H9 (cell line): ENCODE data around the gene BBIP1. TPM values are rescaled to one million over a fixed set of nuclear protein-coding genes. Genes with fewer than 3 reads are reported as not detected.
"Not testable (repeated sequence)": the region's sequence is repeated elsewhere in the genome, so short reads cannot be mapped to it uniquely, and the experiment has no call there.

Source experiments
- DNase-seq: peaks from one replicate; pipeline ENCODE4 v3.0.0-alpha.2; 2017
- H2AFZ ChIP-seq: one replicate; pipeline ENCODE4 v1.6.1; 2013; ENCODE audit warnings: mild to moderate bottlenecking, low read length, control low read depth, moderate library complexity
- H2AK5ac ChIP-seq: 2 replicates; pipeline ENCODE4 v1.6.1; 2013; ENCODE audit warnings: low read length, control low read depth, mixed read lengths; ENCODE audit not compliant: insufficient read length
- H2BK120ac ChIP-seq: one replicate; pipeline ENCODE4 v1.6.1; 2013; ENCODE audit warnings: low read depth, mild to moderate bottlenecking, low read length, control low read depth, inconsistent platforms; ENCODE audit not compliant: poor library complexity, severe bottlenecking
- H2BK12ac ChIP-seq: 2 replicates; pipeline ENCODE4 v1.6.1; 2013; ENCODE audit warnings: low read length, control low read depth, mixed read lengths, low read depth; ENCODE audit not compliant: insufficient read length
- H2BK15ac ChIP-seq: 2 replicates; pipeline ENCODE4 v1.6.1; 2013; ENCODE audit warnings: low read depth, low read length, control low read depth
- H2BK20ac ChIP-seq: one replicate; pipeline ENCODE4 v1.6.1; 2013; ENCODE audit warnings: low read depth, mild to moderate bottlenecking, low read length, control low read depth, inconsistent platforms; ENCODE audit not compliant: poor library complexity, severe bottlenecking
- H2BK5ac ChIP-seq: 2 replicates; pipeline ENCODE4 v1.6.1; 2013; ENCODE audit warnings: low read length, control low read depth, mixed read lengths; ENCODE audit not compliant: insufficient read length
- H3K14ac ChIP-seq: 2 replicates; pipeline ENCODE4 v1.6.1; 2013; ENCODE audit warnings: low read length, control low read depth; ENCODE audit not compliant: insufficient read depth
- H3K18ac ChIP-seq: 2 replicates; pipeline ENCODE4 v1.6.1; 2013; ENCODE audit warnings: low read depth, mild to moderate bottlenecking, mixed read lengths, low read length, control low read depth; ENCODE audit not compliant: insufficient read length
- H3K23ac ChIP-seq: 2 replicates; pipeline ENCODE4 v1.6.1; 2013; ENCODE audit warnings: low read length, control low read depth, mixed read lengths, low read depth; ENCODE audit not compliant: insufficient read length
- H3K23me2 ChIP-seq: 2 replicates; pipeline ENCODE4 v1.6.1; 2013; ENCODE audit warnings: low read depth, mild to moderate bottlenecking, mixed read lengths, low read length, control low read depth; ENCODE audit not compliant: insufficient read length, poor library complexity, severe bottlenecking
- H3K27ac ChIP-seq: 2 replicates; pipeline ENCODE4 v1.5.1; 2013; ENCODE audit warnings: low read length, control low read depth, mixed read lengths, low read depth; ENCODE audit not compliant: insufficient read length
- H3K27me3 ChIP-seq: 2 replicates; pipeline ENCODE4 v1.6.1; 2013; ENCODE audit warnings: low read length, control low read depth, inconsistent platforms; ENCODE audit not compliant: insufficient read depth
- H3K4ac ChIP-seq: 2 replicates; pipeline ENCODE4 v1.6.1; 2013; ENCODE audit warnings: low read depth, mild to moderate bottlenecking, control low read depth, inconsistent platforms, low read length, moderate library complexity
- H3K4me1 ChIP-seq: 2 replicates; pipeline ENCODE4 v1.6.1; 2013; ENCODE audit warnings: low read length, control low read depth, inconsistent platforms; ENCODE audit not compliant: insufficient read depth
- H3K4me2 ChIP-seq: 2 replicates; pipeline ENCODE4 v1.6.1; 2013; ENCODE audit warnings: low read length, control low read depth, mixed read lengths; ENCODE audit not compliant: insufficient read length, insufficient read depth
- H3K56ac ChIP-seq: 2 replicates; pipeline ENCODE4 v1.6.1; 2013; ENCODE audit warnings: low read depth, mild to moderate bottlenecking, mixed read lengths, low read length, control low read depth; ENCODE audit not compliant: insufficient read length
- H3K79me1 ChIP-seq: 2 replicates; pipeline ENCODE4 v1.6.1; 2013; ENCODE audit warnings: low read depth, mild to moderate bottlenecking, moderate library complexity, low read length, control low read depth, inconsistent platforms; ENCODE audit not compliant: insufficient read depth, poor library complexity, severe bottlenecking
- H3K79me2 ChIP-seq: 2 replicates; pipeline ENCODE4 v1.6.1; 2013; ENCODE audit warnings: low read length, control low read depth, inconsistent platforms; ENCODE audit not compliant: insufficient read depth
- H3K9ac ChIP-seq: 2 replicates; pipeline ENCODE4 v1.6.1; 2013; ENCODE audit warnings: low read length, control low read depth, mixed read lengths; ENCODE audit not compliant: insufficient read length; ENCODE audit errors: extremely low read depth
- H3K9me3 ChIP-seq: one replicate; pipeline ENCODE4 v1.6.1; 2013; ENCODE audit warnings: low read depth, low read length, inconsistent platforms; ENCODE audit not compliant: control insufficient read depth
- H3T11ph ChIP-seq: one replicate; pipeline ENCODE4 v1.6.1; 2013; ENCODE audit warnings: mild to moderate bottlenecking, low read length, control low read depth, inconsistent platforms
- H4K20me1 ChIP-seq: one replicate; pipeline ENCODE4 v1.6.1; 2013; ENCODE audit not compliant: control insufficient read depth, insufficient read length, insufficient read depth
- H4K5ac ChIP-seq: 2 replicates; pipeline ENCODE4 v1.6.1; 2013; ENCODE audit warnings: low read depth, mild to moderate bottlenecking, mixed read lengths, low read length, control low read depth; ENCODE audit not compliant: insufficient read length
- H4K8ac ChIP-seq: replicated peaks from 2 replicates; pipeline ENCODE4 v1.6.1; 2013; ENCODE audit warnings: low read length, control low read depth, mixed read lengths, low read depth; ENCODE audit not compliant: insufficient read length
- H4K91ac ChIP-seq: 2 replicates; pipeline ENCODE4 v1.6.1; 2013; ENCODE audit warnings: low read depth, mild to moderate bottlenecking, moderate library complexity, mixed read lengths, low read length, control low read depth; ENCODE audit not compliant: insufficient read length
- H3K27ac Mint-ChIP-seq, 3 experiments: 2 replicates in 2 of 3; 3 replicates in 1 of 3; pipeline ENCODE4 v1.8.0; 2020 to 2021; ENCODE audit warnings: mixed read lengths in 3 of 3, mild to moderate bottlenecking in 1 of 3, moderate library complexity in 1 of 3
- H3K27me3 Mint-ChIP-seq: 2 replicates; pipeline ENCODE4 v1.8.0; 2021; ENCODE audit warnings: low read depth, mild to moderate bottlenecking, moderate library complexity, mixed read lengths
- H3K36me3 Mint-ChIP-seq, 3 experiments: 2 replicates in 2 of 3; 3 replicates in 1 of 3; pipeline ENCODE4 v1.8.0; 2020 to 2021; ENCODE audit warnings: low read depth in 3 of 3, mixed read lengths in 3 of 3; ENCODE audit not compliant: insufficient read depth in 1 of 3
- H3K4me1 Mint-ChIP-seq, 2 experiments: 2 replicates each; pipeline ENCODE4 v1.8.0; 2020; ENCODE audit warnings: mixed read lengths in 2 of 2
- H3K4me3 Mint-ChIP-seq, 2 experiments: 2 replicates in 1 of 2; 3 replicates in 1 of 2; pipeline ENCODE4 v1.8.0; 2020 to 2021; ENCODE audit warnings: mild to moderate bottlenecking in 2 of 2, mixed read lengths in 2 of 2, moderate library complexity in 1 of 2
- H3K9me3 Mint-ChIP-seq, 2 experiments: 2 replicates in 1 of 2; 3 replicates in 1 of 2; pipeline ENCODE4 v1.8.0; 2020; ENCODE audit warnings: mild to moderate bottlenecking in 2 of 2, mixed read lengths in 2 of 2, moderate library complexity in 1 of 2
- CTCF ChIP-seq: fragments of 200-600 bp; sonication (generic); conservative IDR thresholded peaks from 3 replicates; pipeline ENCODE4 v1.8.0; 2021; ENCODE audit warnings: antibody characterized with exemption, mild to moderate bottlenecking
- WGBS: extraction: QIAGEN DNeasy Blood & Tissue Kit; methylation state at CpG from one replicate; pipeline ENCODE4 v1.1.7; 2013; ENCODE audit warnings: missing lambda C conversion rate, low lambda C conversion rate, mixed read lengths; ENCODE audit not compliant: insufficient read length; ENCODE audit errors: extremely low coverage; 5-methylcytosine and 5-hydroxymethylcytosine counted together
- total RNA-seq: library from RNA; stranded (reverse); gene quantifications from 2 replicates; pipeline ENCODE4 v1.2.1, GENCODE V29; 2021

The BBIP1 gene
- total RNA-seq, 1 experiment from 2014 or later: 18.8 TPM

DNA sequence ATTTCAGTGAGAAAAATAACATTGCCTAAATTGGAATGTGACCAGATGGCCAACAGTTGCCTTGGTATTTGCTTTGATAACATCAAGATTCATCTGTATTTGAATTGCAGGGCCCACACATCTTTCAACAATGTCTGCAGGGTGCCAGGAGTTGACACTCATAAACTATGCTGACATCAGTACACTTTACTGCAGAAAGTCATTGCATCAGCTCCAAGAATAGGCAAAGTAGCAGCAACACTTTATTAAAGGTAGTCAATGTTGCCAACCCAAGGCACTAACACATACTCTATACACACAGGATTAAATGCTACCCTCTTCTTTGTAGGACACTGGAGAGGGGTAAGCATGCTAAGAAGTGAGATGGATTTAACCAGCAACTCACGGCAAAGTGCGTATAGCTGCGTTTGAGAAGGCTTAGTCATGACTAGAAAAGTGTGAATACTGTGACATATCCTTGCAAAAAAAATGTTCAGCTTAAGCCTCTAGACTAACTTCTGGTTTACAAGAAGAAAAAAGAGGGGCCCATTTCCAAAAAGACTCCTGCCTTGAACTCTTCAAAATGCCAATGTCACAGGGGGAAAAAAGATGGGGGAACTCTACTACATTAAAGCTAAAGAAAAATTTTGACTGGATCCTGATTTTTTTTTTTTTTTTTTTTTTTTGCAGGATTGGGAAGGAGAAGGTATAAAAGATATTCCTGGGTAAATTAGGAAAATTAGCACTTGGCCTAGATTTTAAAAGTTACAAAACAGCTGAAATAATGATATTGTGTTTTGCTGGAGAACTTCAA, 2.2 kb downstream of the BBIP1 start:
- DNase-seq: no peak
- no peak overlapping the region for H3K4me2 ChIP-seq
- H3K4me3 Mint-ChIP-seq: peak overlapping the region in 1 of 2 experiments; percentile 98; a peak in 2 of 5 replicates

DNA sequence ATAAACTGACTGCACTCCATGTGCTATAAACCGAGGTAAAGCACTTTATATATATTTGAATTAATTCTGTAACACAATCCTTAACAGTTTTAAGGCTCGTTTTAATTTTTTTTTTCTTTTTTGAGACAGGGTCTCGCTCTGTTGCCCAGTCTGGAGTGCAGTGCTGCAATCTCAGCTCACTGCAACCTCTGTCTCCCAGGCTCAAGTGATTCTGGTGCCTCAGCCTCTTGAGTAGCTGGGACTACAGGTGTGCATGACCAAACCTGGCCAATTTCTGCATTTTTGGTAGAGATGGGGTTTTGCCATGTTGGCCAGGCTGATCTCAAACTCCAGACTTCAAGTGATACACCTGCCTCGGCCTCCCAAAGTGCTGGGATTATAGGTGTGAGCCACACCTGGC, 3.4 kb downstream of the BBIP1 start:
- DNase-seq, H3K18ac ChIP-seq, H3K4me3 Mint-ChIP-seq, H4K20me1 ChIP-seq, H3K23me2 ChIP-seq, H3K27ac ChIP-seq, H3K27me3 ChIP-seq, H3K36me3 Mint-ChIP-seq, H4K91ac ChIP-seq, H3K79me2 ChIP-seq, H3K4me2 ChIP-seq, H3K27me3 Mint-ChIP-seq, H2BK12ac ChIP-seq, H3T11ph ChIP-seq, H4K5ac ChIP-seq, H3K9me3 ChIP-seq, H2BK120ac ChIP-seq, H3K9ac ChIP-seq, H3K56ac ChIP-seq, H2BK5ac ChIP-seq, H3K79me1 ChIP-seq, H3K4me1 ChIP-seq, H3K4ac ChIP-seq, H3K14ac ChIP-seq, H2AFZ ChIP-seq, H3K9me3 Mint-ChIP-seq, H2BK15ac ChIP-seq, H4K8ac ChIP-seq, H2AK5ac ChIP-seq, H2BK20ac ChIP-seq, H3K23ac ChIP-seq: not testable (repeated sequence)
- peaks cover 21% of the 10 kb centered on the region in 2 experiments for H3K4me1 Mint-ChIP-seq
- 0 out of 7 replicates have a peak overlapping the region, but pooled peaks of 1 of the 3 experiments have one; percentile 30 for H3K27ac Mint-ChIP-seq
- WGBS: no CpG with 5 or more reads among the region's 4 CpGs

More for the DNA sequence above, 2.2 kb downstream of the BBIP1 start:
- Histone ChIP-seq H2BK12ac (no peak overlapping the region), H3K27ac (peak overlapping the region; percentile 16), H3K79me2 (peaks cover 3% of the 10 kb centered on the region; the same call in 1 of the 2 replicates), H3K9me3 (no peaks in the 10 kb centered on the region), H2BK20ac (no peak overlapping the region), H2AK5ac (no peak overlapping the region), H3T11ph (no peak overlapping the region), H3K56ac (no peak overlapping the region), H2BK5ac (no peak overlapping the region), H4K20me1 (no peaks in the 10 kb centered on the region), H4K5ac (no peak overlapping the region), H3K14ac (no peak overlapping the region), H3K27me3 (no peaks in the 10 kb centered on the region), H3K18ac (no peak overlapping the region), H3K4ac (no peak overlapping the region), H4K8ac (no peak overlapping the region), H2AFZ (no peak overlapping the region), H3K4me1 (peaks cover 4% of the 10 kb centered on the region; the same call in 1 of the 2 replicates), H3K79me1 (no peaks in the 10 kb centered on the region), H3K23ac (no peak overlapping the region), H2BK120ac (no peak overlapping the region), H2BK15ac (no peak overlapping the region), H4K91ac (no peak overlapping the region), H3K23me2 (no peaks in the 10 kb centered on the region), H3K9ac (no peak overlapping the region)
- Mint-ChIP-seq H3K9me3 (no peaks in the 10 kb centered on the region; a peak in 1 of 5 replicates), H3K27me3 (no peaks in the 10 kb centered on the region), H3K4me1 (peaks cover 21 to 26% of the 10 kb centered on the region in 2 experiments), H3K36me3 (peaks cover 0 to 6% (median 2%) of the 10 kb centered on the region in 3 experiments; a peak in 3 of 7 replicates), H3K27ac (peak overlapping the region in 2 of 3 experiments; percentile 16 to 74; a peak in 2 of 7 replicates)
- WGBS: no CpG with 5 or more reads among the region's 3 CpGs
- TF ChIP-seq CTCF: no peak
